IPS-18a (cell line): Measurements from ENCODE around the gene STX3.
"Not testable (repeated sequence)": the region's sequence is repeated elsewhere in the genome, so short reads cannot be mapped to it uniquely, and the experiment has no call there.

ENCODE experiments used
- H3K27ac ChIP-seq: one replicate; pipeline ENCODE4 v1.5.1; 2013; ENCODE audit warnings: low read length
- H3K27me3 ChIP-seq: one replicate; pipeline ENCODE4 v1.6.1; 2013; ENCODE audit warnings: mild to moderate bottlenecking, low read length; ENCODE audit not compliant: control insufficient read depth, insufficient read depth
- H3K36me3 ChIP-seq: one replicate; pipeline ENCODE4 v1.6.1; 2013; ENCODE audit warnings: low read depth, low read length; ENCODE audit not compliant: control insufficient read depth
- H3K4me1 ChIP-seq: one replicate; pipeline ENCODE4 v1.6.1; 2013; ENCODE audit warnings: low read depth, low read length; ENCODE audit not compliant: control insufficient read depth
- H3K4me3 ChIP-seq: one replicate; pipeline ENCODE4 v1.5.1; 2013; ENCODE audit warnings: low read length
- H3K9ac ChIP-seq: one replicate; pipeline ENCODE4 v1.6.1; 2013; ENCODE audit warnings: mild to moderate bottlenecking, low read length, moderate library complexity
- H3K9me3 ChIP-seq: one replicate; pipeline ENCODE4 v1.6.1; 2013; ENCODE audit warnings: low read depth, low read length; ENCODE audit not compliant: control insufficient read depth

Gene STX3

GRCh38 chr11:59776210-59777066 is 21.3 kb downstream of the STX3 start:
- Histone ChIP-seq H3K4me1 (no peaks in the 10 kb centered on the region), H3K4me3 (no peak overlapping the region), H3K9ac (no peak overlapping the region), H3K9me3 (no peaks in the 10 kb centered on the region), H3K36me3 (peaks cover 22% of the 10 kb centered on the region), H3K27ac (no peak overlapping the region), H3K27me3 (no peaks in the 10 kb centered on the region)

GRCh38 chr11:59777104-59777503 is 21.9 kb downstream of the STX3 start:
- H3K4me1 ChIP-seq = no peaks in the 10 kb centered on the region
- no peaks in the 10 kb centered on the region for H3K9me3 ChIP-seq
- H3K4me3 ChIP-seq = no peak overlapping the region
- peaks cover 22% of the 10 kb centered on the region for H3K36me3 ChIP-seq
- no peaks in the 10 kb centered on the region for H3K27me3 ChIP-seq
- no peak overlapping the region for H3K9ac ChIP-seq
- H3K27ac ChIP-seq = no peak overlapping the region

- Histone ChIP-seq H3K4me3 (no peak overlapping the region), H3K4me1 (no peaks in the 10 kb centered on the region), H3K9ac (no peak overlapping the region), H3K27me3 (no peaks in the 10 kb centered on the region), H3K27ac (no peak overlapping the region), H3K9me3 (no peaks in the 10 kb centered on the region), H3K36me3 (peaks cover 19% of the 10 kb centered on the region)
These were observed 22.9 kb downstream of the STX3 start for GRCh38 chr11:59778122-59778521.

- H3K9ac ChIP-seq = no peak overlapping the region
- peaks cover 14% of the 10 kb centered on the region for H3K36me3 ChIP-seq
- no peaks in the 10 kb centered on the region for H3K4me1 ChIP-seq
- no peaks in the 10 kb centered on the region for H3K9me3 ChIP-seq
- H3K27ac ChIP-seq = no peak overlapping the region
- no peaks in the 10 kb centered on the region for H3K27me3 ChIP-seq
- H3K4me3 ChIP-seq = no peak overlapping the region
These were observed 24.3 kb downstream of the STX3 start for GRCh38 chr11:59779487-59779886.

- Histone ChIP-seq H3K9ac (no peak overlapping the region), H3K4me3 (no peak overlapping the region), H3K9me3 (no peaks in the 10 kb centered on the region), H3K4me1 (no peaks in the 10 kb centered on the region), H3K27me3 (no peaks in the 10 kb centered on the region), H3K27ac (no peak overlapping the region), H3K36me3 (peaks cover 11% of the 10 kb centered on the region)
These were observed 26.9 kb downstream of the STX3 start for GRCh38 chr11:59782080-59782479.

- Histone ChIP-seq H3K36me3 (peaks cover 11% of the 10 kb centered on the region), H3K9ac (no peak overlapping the region), H3K27me3 (no peaks in the 10 kb centered on the region), H3K27ac (no peak overlapping the region), H3K9me3 (no peaks in the 10 kb centered on the region), H3K4me1 (no peaks in the 10 kb centered on the region), H3K4me3 (no peak overlapping the region)
These were observed 28.5 kb downstream of the STX3 start for GRCh38 chr11:59783632-59784090.

GRCh38 chr11:59784441-59784840 is 29.3 kb downstream of the STX3 start:
- H3K9me3 ChIP-seq, H3K4me3 ChIP-seq, H3K9ac ChIP-seq, H3K27me3 ChIP-seq, H3K27ac ChIP-seq, H3K4me1 ChIP-seq: not testable (repeated sequence)
- peaks cover 16% of the 10 kb centered on the region for H3K36me3 ChIP-seq

GRCh38 chr11:59785818-59786217 is 30.6 kb downstream of the STX3 start:
- Histone ChIP-seq H3K27me3 (no peaks in the 10 kb centered on the region), H3K4me1 (no peaks in the 10 kb centered on the region), H3K27ac (no peak overlapping the region), H3K9ac (no peak overlapping the region), H3K4me3 (no peak overlapping the region), H3K9me3 (no peaks in the 10 kb centered on the region), H3K36me3 (peaks cover 18% of the 10 kb centered on the region)

GRCh38 chr11:59787255-59787588 is 32.0 kb downstream of the STX3 start:
- Histone ChIP-seq H3K4me1 (no peaks in the 10 kb centered on the region), H3K36me3 (peaks cover 27% of the 10 kb centered on the region), H3K4me3 (no peak overlapping the region), H3K27ac (no peak overlapping the region), H3K27me3 (no peaks in the 10 kb centered on the region), H3K9me3 (no peaks in the 10 kb centered on the region), H3K9ac (no peak overlapping the region)

GRCh38 chr11:59787816-59788215 is 32.6 kb downstream of the STX3 start:
- H3K9me3 ChIP-seq = no peaks in the 10 kb centered on the region
- no peaks in the 10 kb centered on the region for H3K27me3 ChIP-seq
- H3K4me3 ChIP-seq = no peak overlapping the region
- no peaks in the 10 kb centered on the region for H3K4me1 ChIP-seq
- no peak overlapping the region for H3K9ac ChIP-seq
- H3K27ac ChIP-seq = no peak overlapping the region
- H3K36me3 ChIP-seq = peaks cover 33% of the 10 kb centered on the region

GRCh38 chr11:59791639-59792038 is 36.5 kb downstream of the STX3 start:
- Histone ChIP-seq H3K9me3 (no peaks in the 10 kb centered on the region), H3K4me1 (no peaks in the 10 kb centered on the region), H3K4me3 (no peak overlapping the region), H3K27me3 (no peaks in the 10 kb centered on the region), H3K9ac (no peak overlapping the region), H3K27ac (no peak overlapping the region), H3K36me3 (peaks cover 69% of the 10 kb centered on the region)

GRCh38 chr11:59792507-59792906 is 37.3 kb downstream of the STX3 start:
- Histone ChIP-seq H3K27ac (no peak overlapping the region), H3K27me3 (no peaks in the 10 kb centered on the region), H3K9me3 (no peaks in the 10 kb centered on the region), H3K4me1 (no peaks in the 10 kb centered on the region), H3K4me3 (no peak overlapping the region), H3K36me3 (peaks cover 76% of the 10 kb centered on the region), H3K9ac (no peak overlapping the region)
